GM23248 (cell line): Measurements from ENCODE around the gene MAPKAPK5. TPM values are rescaled to one million over a fixed set of nuclear protein-coding genes. Genes with fewer than 3 reads are reported as not detected.

ENCODE experiments used
- DNase-seq: peaks from one replicate; pipeline ENCODE4 v3.0.0-alpha.2; 2015
- H2AFZ ChIP-seq: fragments of 200-600 bp; sonication (generic); 2 replicates; pipeline ENCODE4 v1.6.1; 2016; ENCODE audit warnings: antibody characterized with exemption
- H3F3A ChIP-seq: fragments of 200-600 bp; sonication (generic); 2 replicates; pipeline ENCODE4 v1.6.1; 2016; ENCODE audit warnings: mild to moderate bottlenecking, antibody characterized with exemption, mixed run types; ENCODE audit not compliant: insufficient read depth
- H3K27ac ChIP-seq: fragments of 200-600 bp; sonication (generic); 2 replicates; pipeline ENCODE4 v1.5.1; 2016; ENCODE audit warnings: mild to moderate bottlenecking
- H3K27me3 ChIP-seq: fragments of 200-600 bp; sonication (generic); replicated peaks from 2 replicates; pipeline ENCODE4 v1.6.1; 2016; ENCODE audit warnings: mild to moderate bottlenecking; ENCODE audit not compliant: insufficient read depth
- H3K36me3 ChIP-seq: fragments of 200-600 bp; sonication (generic); 2 replicates; pipeline ENCODE4 v1.6.1; 2016; ENCODE audit warnings: low read depth, mild to moderate bottlenecking
- H3K4me1 ChIP-seq: fragments of 200-600 bp; sonication (generic); 2 replicates; pipeline ENCODE4 v1.6.1; 2016; ENCODE audit warnings: mild to moderate bottlenecking; ENCODE audit not compliant: insufficient read depth
- H3K4me2 ChIP-seq: fragments of 200-600 bp; sonication (generic); one replicate; pipeline ENCODE4 v1.6.1; 2016; ENCODE audit warnings: mild to moderate bottlenecking; ENCODE audit not compliant: unreplicated experiment
- H3K4me3 ChIP-seq: fragments of 200-600 bp; sonication (generic); 2 replicates; pipeline ENCODE4 v1.5.1; 2016; ENCODE audit warnings: mild to moderate bottlenecking
- H3K79me2 ChIP-seq: fragments of 200-600 bp; sonication (generic); 2 replicates; pipeline ENCODE4 v1.6.1; 2016; ENCODE audit warnings: mild to moderate bottlenecking; ENCODE audit not compliant: insufficient read depth
- H3K9ac ChIP-seq: fragments of 200-600 bp; sonication (generic); 2 replicates; pipeline ENCODE4 v1.6.1; 2016; ENCODE audit warnings: mild to moderate bottlenecking
- H3K9me2 ChIP-seq: fragments of 200-600 bp; sonication (generic); 2 replicates; pipeline ENCODE4 v1.6.1; 2016; ENCODE audit warnings: mixed run types, mild to moderate bottlenecking, moderate library complexity; ENCODE audit not compliant: insufficient read depth
- H3K9me3 ChIP-seq: fragments of 200-600 bp; sonication (generic); one replicate; pipeline ENCODE4 v1.6.1; 2017; ENCODE audit warnings: low read depth
- H4K20me1 ChIP-seq: fragments of 200-600 bp; sonication (generic); 2 replicates; pipeline ENCODE4 v1.6.0; 2016; ENCODE audit not compliant: insufficient read depth
- EZH2 ChIP-seq: fragments of 200-600 bp; sonication (generic); IDR thresholded peaks from 2 replicates; pipeline ENCODE4 v1.6.1; 2018; ENCODE audit warnings: antibody characterized with exemption, mild to moderate bottlenecking; ENCODE audit not compliant: insufficient read depth, poor library complexity, severe bottlenecking
- EZH2phosphoT487 ChIP-seq: fragments of 200-600 bp; sonication (generic); IDR thresholded peaks from 2 replicates; pipeline ENCODE4 v1.6.1; 2018; ENCODE audit warnings: antibody characterized with exemption, moderate library complexity, mild to moderate bottlenecking, low read depth; ENCODE audit not compliant: insufficient read depth
- WGBS, 2 experiments: methylation state at CpG; one replicate each; pipeline ENCODE4 v1.1.6; 2015 to 2017; ENCODE audit warnings: low lambda C conversion rate in 2 of 2, low coverage in 1 of 2; ENCODE audit errors: missing lambda C conversion rate in 2 of 2; 5-methylcytosine and 5-hydroxymethylcytosine counted together
- in situ Hi-C: fragments of 300-500 bp; cut with MboI; formaldehyde crosslinking; loops from 2 replicates; pipeline ENCODE4 v1.15.0; 2020
- polyA plus RNA-seq: library from polyadenylated mRNA; unstranded; fragments of >200 nt; fragmentation: Nextera tagmentation; extraction: Ambion mirVana; gene quantifications from 2 replicates; pipeline ENCODE4 v1.2.1, GENCODE V29; 2016
- total RNA-seq: library from RNA; depleted of rRNA; stranded (reverse); fragments of >200 nt; shearing (Covaris generic); gene quantifications from 2 replicates; pipeline ENCODE4 v1.2.3, GENCODE V29; 2014

Gene MAPKAPK5
- total and polyA plus RNA-seq, 2 experiments from 2014 or later, result 23.1 to 31.2 TPM

DNA sequence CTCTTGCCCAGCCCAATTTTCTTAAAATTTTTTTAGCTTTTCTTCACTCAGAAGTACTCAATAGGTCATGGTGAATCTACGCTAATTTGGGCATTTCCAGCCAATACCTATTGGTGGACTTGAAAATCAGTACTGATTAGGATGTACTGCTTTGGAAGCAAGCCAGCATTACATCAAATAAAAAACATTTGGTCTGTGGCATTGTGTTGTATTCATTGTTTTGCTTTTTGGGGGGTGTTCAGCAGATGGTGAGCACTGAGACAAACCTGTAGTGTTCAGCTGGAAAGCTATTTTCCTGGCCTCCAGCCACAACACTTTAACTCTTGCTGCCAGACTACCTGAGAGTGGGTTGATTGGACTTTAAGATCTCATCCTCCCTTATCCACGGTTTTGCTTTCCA is 4.0 kb downstream of the MAPKAPK5 start:
- Histone ChIP-seq H3K9ac (no peak overlapping the region), H3K36me3 (no peaks in the 10 kb centered on the region), H3F3A (peaks cover 20% of the 10 kb centered on the region; the same call in 1 of the 2 replicates), H3K4me1 (peaks cover 9% of the 10 kb centered on the region), H3K27me3 (no peaks in the 10 kb centered on the region), H3K27ac (peak overlapping the region; percentile 59), H3K9me2 (no peaks in the 10 kb centered on the region), H3K4me2 (no peak overlapping the region), H3K9me3 (no peaks in the 10 kb centered on the region), H3K4me3 (no peak overlapping the region), H3K79me2 (peaks cover 94% of the 10 kb centered on the region), H2AFZ (no peak overlapping the region), H4K20me1 (no peaks in the 10 kb centered on the region; the same call in 1 of the 2 replicates)
- peak; percentile 20 for DNase-seq
- WGBS, 2 experiments, result 96 to 98% methylated on average over 2 of the region's 2 CpGs
- in situ Hi-C loops, result no loop called here
- no peak for TF ChIP-seq EZH2

DNA sequence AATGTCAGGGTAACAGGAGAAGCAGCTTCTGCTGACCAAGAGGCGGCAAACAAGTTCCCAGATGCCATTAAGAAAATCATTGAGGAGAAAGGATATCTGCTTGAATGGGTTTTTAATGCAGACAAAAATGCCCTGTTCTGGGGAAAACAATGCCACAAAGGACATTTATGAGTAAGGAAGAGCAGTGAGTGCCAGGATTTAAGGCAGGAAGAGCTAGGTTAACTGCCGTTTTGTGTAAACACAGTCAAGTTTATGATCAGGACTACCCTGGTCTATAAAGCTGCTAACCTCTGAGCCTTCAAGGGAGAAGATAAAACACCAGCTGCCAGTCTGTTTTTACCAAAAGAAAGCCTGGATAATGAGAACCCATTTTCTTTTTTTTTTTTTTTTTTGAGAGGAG is 8.5 kb downstream of the MAPKAPK5 start:
- H3K4me3 ChIP-seq, result no peak overlapping the region
- H3K36me3 ChIP-seq, result no peaks in the 10 kb centered on the region; the same call in 1 of the 2 replicates
- H3K79me2 ChIP-seq, result peaks cover 100% of the 10 kb centered on the region
- H3K27ac ChIP-seq, result no peak overlapping the region
- no peaks in the 10 kb centered on the region for H3K9me2 ChIP-seq
- in situ Hi-C loops, result no loop called here
- H3F3A ChIP-seq, result peaks cover 11% of the 10 kb centered on the region; the same call in 1 of the 2 replicates
- no peak for DNase-seq
- H3K4me2 ChIP-seq, result no peak overlapping the region
- no peaks in the 10 kb centered on the region for H3K27me3 ChIP-seq
- TF ChIP-seq EZH2phosphoT487, result no peak
- TF ChIP-seq EZH2, result no peak
- no peaks in the 10 kb centered on the region for H3K9me3 ChIP-seq
- no peak overlapping the region for H3K9ac ChIP-seq
- H3K4me1 ChIP-seq, result no peaks in the 10 kb centered on the region
- WGBS, 2 experiments, result 95 to 100% methylated on average over 2 of the region's 2 CpGs
- H2AFZ ChIP-seq, result no peak overlapping the region
- no peaks in the 10 kb centered on the region; the same call in 1 of the 2 replicates for H4K20me1 ChIP-seq

DNA sequence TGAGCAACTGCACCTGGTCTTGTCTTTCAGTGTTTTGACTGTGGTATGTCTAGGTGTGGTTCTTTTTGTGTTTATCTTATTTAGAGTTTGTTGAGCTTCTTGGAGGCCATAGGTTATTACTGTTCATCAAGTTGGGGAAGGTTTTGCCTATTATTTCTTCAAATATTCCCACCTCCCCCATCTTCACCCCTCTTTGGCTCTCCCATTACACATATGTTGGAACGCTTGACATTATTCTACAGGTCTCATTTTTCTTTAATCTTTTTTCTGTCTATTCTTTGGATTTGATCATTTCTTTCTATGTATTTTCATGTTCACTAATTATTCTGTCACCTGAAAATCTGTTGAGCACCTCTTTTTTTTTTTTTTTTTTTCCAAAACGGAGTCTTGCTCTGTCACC is 16.2 kb downstream of the MAPKAPK5 start:
- no peaks in the 10 kb centered on the region for H3F3A ChIP-seq
- WGBS, 2 experiments, result 93 to 96% methylated on average over 2 of the region's 2 CpGs
- no peaks in the 10 kb centered on the region for H3K27me3 ChIP-seq
- no peaks in the 10 kb centered on the region for H4K20me1 ChIP-seq
- no peaks in the 10 kb centered on the region for H3K4me1 ChIP-seq
- H3K36me3 ChIP-seq, result no peaks in the 10 kb centered on the region; the same call in 1 of the 2 replicates
- no peaks in the 10 kb centered on the region for H3K9me2 ChIP-seq
- no peak overlapping the region for H3K4me2 ChIP-seq
- no peak overlapping the region for H2AFZ ChIP-seq
- no peak for TF ChIP-seq EZH2
- TF ChIP-seq EZH2phosphoT487, result no peak
- DNase-seq, result no peak
- peaks cover 100% of the 10 kb centered on the region for H3K79me2 ChIP-seq
- H3K27ac ChIP-seq, result no peak overlapping the region
- in situ Hi-C loops, result no loop called here
- H3K4me3 ChIP-seq, result no peak overlapping the region
- H3K9me3 ChIP-seq, result no peaks in the 10 kb centered on the region
- no peak overlapping the region for H3K9ac ChIP-seq

DNA sequence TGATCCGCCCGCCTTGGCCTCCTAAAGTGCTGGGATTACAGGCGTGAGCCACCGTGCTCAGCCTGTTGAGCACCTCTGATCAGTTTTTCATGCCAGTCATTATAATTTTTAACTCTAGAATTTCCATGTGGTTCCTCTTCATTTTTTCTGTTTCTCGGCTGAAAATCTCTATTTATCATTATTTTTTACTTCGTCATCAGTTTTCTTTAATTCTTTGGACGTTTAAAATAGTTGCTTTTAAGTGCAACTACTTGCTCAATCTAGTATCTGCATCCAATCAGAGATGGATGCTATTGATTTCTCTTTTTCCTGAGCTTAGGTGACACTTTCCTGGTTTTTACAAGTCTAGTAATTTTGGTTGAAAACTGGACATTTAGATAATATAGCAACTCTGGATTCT is 16.8 kb downstream of the MAPKAPK5 start:
- TF ChIP-seq EZH2phosphoT487 (no peak), EZH2 (no peak)
- H4K20me1 ChIP-seq, result no peaks in the 10 kb centered on the region
- no peaks in the 10 kb centered on the region; the same call in 1 of the 2 replicates for H3K36me3 ChIP-seq
- H3K4me2 ChIP-seq, result no peak overlapping the region
- H2AFZ ChIP-seq, result no peak overlapping the region
- no peak overlapping the region for H3K27ac ChIP-seq
- 94 to 99% methylated on average over 7 of the region's 7 CpGs for WGBS, 2 experiments
- no peak overlapping the region for H3K4me3 ChIP-seq
- no peak overlapping the region for H3K9ac ChIP-seq
- H3F3A ChIP-seq, result no peaks in the 10 kb centered on the region
- H3K79me2 ChIP-seq, result peaks cover 100% of the 10 kb centered on the region
- no peaks in the 10 kb centered on the region for H3K27me3 ChIP-seq
- H3K9me3 ChIP-seq, result no peaks in the 10 kb centered on the region
- H3K4me1 ChIP-seq, result no peaks in the 10 kb centered on the region
- in situ Hi-C loops, result no loop called here
- H3K9me2 ChIP-seq, result no peaks in the 10 kb centered on the region
- no peak for DNase-seq

DNA sequence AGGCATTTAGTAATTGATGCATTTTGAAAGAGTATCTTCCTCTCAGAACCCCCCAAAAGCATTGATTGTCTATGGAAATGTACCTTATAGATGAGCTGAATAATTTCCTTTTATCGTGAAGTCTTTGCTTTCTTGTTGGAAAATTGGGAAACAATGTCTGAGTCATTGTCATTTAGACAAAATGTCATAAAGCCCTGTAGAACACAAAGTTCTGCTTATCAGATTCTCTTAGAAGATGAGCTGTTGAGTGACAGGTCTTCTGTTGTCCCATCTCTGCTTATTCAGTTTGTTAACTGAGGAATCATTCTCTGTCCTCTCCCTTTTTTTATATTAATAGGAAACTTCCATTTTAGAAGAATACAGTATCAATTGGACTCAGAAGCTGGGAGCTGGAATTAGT is 22.9 kb downstream of the MAPKAPK5 start:
- Histone ChIP-seq H3K27me3 (no peaks in the 10 kb centered on the region), H3K9me3 (no peaks in the 10 kb centered on the region), H3K9ac (no peak overlapping the region), H3K4me1 (no peaks in the 10 kb centered on the region), H3K4me2 (no peak overlapping the region), H2AFZ (no peak overlapping the region), H3K79me2 (peaks cover 76% of the 10 kb centered on the region), H3K9me2 (no peaks in the 10 kb centered on the region), H3K27ac (no peak overlapping the region), H3K36me3 (peaks cover 30% of the 10 kb centered on the region), H3K4me3 (no peak overlapping the region), H4K20me1 (0 out of 2 replicates have a peak, but pooled peaks cover 3% of the 10 kb centered on the region), H3F3A (no peaks in the 10 kb centered on the region)
- TF ChIP-seq EZH2 (no peak), EZH2phosphoT487 (no peak)
- in situ Hi-C loops, result no loop called here
- 97 to 98% methylated on average over 1 of the region's 1 CpG for WGBS, 2 experiments
- no peak for DNase-seq
